Osteocyte (in vitro differentiated cells): ENCODE data around the gene KCNC2. TPM values are rescaled to one million over a fixed set of nuclear protein-coding genes. Genes with fewer than 3 reads are reported as not detected.

ENCODE experiments used
- DNase-seq: peaks from one replicate; pipeline ENCODE4 v3.0.0; 2021; ENCODE audit warnings: mixed read lengths; ENCODE audit not compliant: unreplicated experiment; ENCODE audit errors: extremely low spot score
- H3K27ac Mint-ChIP-seq: one replicate; pipeline ENCODE4 v1.8.0; 2021; ENCODE audit warnings: mild to moderate bottlenecking, mixed read lengths; ENCODE audit not compliant: unreplicated experiment
- H3K27me3 Mint-ChIP-seq: one replicate; pipeline ENCODE4 v1.8.0; 2021; ENCODE audit warnings: mixed read lengths; ENCODE audit not compliant: unreplicated experiment
- H3K36me3 Mint-ChIP-seq: one replicate; pipeline ENCODE4 v1.8.0; 2021; ENCODE audit warnings: mixed read lengths; ENCODE audit not compliant: unreplicated experiment
- H3K4me1 Mint-ChIP-seq: one replicate; pipeline ENCODE4 v1.8.0; 2021; ENCODE audit warnings: mixed read lengths; ENCODE audit not compliant: unreplicated experiment
- H3K4me3 Mint-ChIP-seq: one replicate; pipeline ENCODE4 v1.8.0; 2021; ENCODE audit warnings: mild to moderate bottlenecking, moderate library complexity, mixed read lengths; ENCODE audit not compliant: unreplicated experiment
- H3K9me3 Mint-ChIP-seq: one replicate; pipeline ENCODE4 v1.8.0; 2021; ENCODE audit warnings: mixed read lengths; ENCODE audit not compliant: unreplicated experiment
- total RNA-seq: library from RNA; stranded (reverse); gene quantifications from 2 replicates; pipeline ENCODE4 v1.2.1, GENCODE V29; 2021
- TF ChIP-seq, protein P1 (sequence below): fragments of 200-600 bp; sonication (generic); IDR thresholded peaks from 2 replicates; pipeline ENCODE4 v1.5.0; 2021; ENCODE audit warnings: antibody characterized with exemption, mild to moderate bottlenecking, moderate library complexity

KCNC2 gene
- total RNA-seq, 1 donor from 2014 or later, result not detected

DNA sequence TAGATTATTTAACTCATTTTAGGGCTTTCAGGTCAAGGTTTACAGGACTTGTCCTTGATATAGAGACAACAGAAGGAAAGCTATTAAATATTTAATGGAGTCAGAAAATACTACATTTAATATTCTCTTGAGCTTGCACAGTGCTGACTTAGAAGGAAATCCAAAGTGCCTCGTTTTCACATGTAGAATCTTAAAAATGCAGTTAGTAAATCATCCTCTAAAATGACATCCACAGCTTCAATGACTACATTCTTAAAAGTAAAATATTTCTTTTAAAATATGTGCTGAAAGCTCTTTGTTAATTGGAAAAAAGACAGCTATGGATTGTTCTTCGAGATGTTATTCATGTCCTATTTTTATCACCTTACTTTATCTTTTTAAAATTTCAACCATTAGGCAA, 146.9 kb downstream of the KCNC2 start:
- H3K27me3 Mint-ChIP-seq, result peaks cover 12% of the 10 kb centered on the region
- TF ChIP-seq, protein P1, sequence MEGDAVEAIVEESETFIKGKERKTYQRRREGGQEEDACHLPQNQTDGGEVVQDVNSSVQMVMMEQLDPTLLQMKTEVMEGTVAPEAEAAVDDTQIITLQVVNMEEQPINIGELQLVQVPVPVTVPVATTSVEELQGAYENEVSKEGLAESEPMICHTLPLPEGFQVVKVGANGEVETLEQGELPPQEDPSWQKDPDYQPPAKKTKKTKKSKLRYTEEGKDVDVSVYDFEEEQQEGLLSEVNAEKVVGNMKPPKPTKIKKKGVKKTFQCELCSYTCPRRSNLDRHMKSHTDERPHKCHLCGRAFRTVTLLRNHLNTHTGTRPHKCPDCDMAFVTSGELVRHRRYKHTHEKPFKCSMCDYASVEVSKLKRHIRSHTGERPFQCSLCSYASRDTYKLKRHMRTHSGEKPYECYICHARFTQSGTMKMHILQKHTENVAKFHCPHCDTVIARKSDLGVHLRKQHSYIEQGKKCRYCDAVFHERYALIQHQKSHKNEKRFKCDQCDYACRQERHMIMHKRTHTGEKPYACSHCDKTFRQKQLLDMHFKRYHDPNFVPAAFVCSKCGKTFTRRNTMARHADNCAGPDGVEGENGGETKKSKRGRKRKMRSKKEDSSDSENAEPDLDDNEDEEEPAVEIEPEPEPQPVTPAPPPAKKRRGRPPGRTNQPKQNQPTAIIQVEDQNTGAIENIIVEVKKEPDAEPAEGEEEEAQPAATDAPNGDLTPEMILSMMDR, result no peak
- H3K27ac Mint-ChIP-seq, result no peak overlapping the region
- H3K4me1 Mint-ChIP-seq, result no peaks in the 10 kb centered on the region
- DNase-seq, result no peak
- no peaks in the 10 kb centered on the region for H3K36me3 Mint-ChIP-seq
- H3K9me3 Mint-ChIP-seq, result no peaks in the 10 kb centered on the region
- H3K4me3 Mint-ChIP-seq, result no peak overlapping the region

- Mint-ChIP-seq H3K36me3 (no peaks in the 10 kb centered on the region), H3K27ac (no peak overlapping the region), H3K4me1 (no peaks in the 10 kb centered on the region), H3K27me3 (peaks cover 17% of the 10 kb centered on the region), H3K9me3 (no peaks in the 10 kb centered on the region), H3K4me3 (no peak overlapping the region)
- DNase-seq, result no peak
- TF ChIP-seq, protein P1, result no peak
Observed at GRCh38 chr12:75058228-75058627, 151.4 kb downstream of the KCNC2 start.

DNA sequence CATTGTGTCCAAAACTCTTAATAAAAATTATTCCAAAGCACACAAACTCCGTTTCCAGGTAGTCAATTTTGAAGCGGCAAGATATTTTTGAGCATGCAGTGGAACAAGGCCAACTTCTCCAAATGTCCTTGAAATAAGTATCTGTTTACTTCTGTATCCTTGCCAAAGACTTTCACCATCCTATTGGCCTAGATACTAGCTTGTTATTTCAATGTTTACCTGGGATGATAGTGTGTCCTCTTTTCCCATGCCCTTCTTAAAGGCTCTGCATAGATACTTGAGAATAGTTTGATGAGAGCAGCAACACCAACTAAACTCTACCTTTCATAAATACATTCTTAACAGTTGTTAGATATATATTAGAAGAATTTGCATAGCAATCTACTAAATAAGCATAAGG, 160.9 kb downstream of the KCNC2 start:
- Mint-ChIP-seq H3K4me3 (no peak overlapping the region), H3K36me3 (no peaks in the 10 kb centered on the region), H3K27me3 (peaks cover 10% of the 10 kb centered on the region), H3K27ac (no peak overlapping the region), H3K9me3 (no peaks in the 10 kb centered on the region), H3K4me1 (no peaks in the 10 kb centered on the region)
- TF ChIP-seq, protein P1, result no peak
- no peak for DNase-seq

DNA sequence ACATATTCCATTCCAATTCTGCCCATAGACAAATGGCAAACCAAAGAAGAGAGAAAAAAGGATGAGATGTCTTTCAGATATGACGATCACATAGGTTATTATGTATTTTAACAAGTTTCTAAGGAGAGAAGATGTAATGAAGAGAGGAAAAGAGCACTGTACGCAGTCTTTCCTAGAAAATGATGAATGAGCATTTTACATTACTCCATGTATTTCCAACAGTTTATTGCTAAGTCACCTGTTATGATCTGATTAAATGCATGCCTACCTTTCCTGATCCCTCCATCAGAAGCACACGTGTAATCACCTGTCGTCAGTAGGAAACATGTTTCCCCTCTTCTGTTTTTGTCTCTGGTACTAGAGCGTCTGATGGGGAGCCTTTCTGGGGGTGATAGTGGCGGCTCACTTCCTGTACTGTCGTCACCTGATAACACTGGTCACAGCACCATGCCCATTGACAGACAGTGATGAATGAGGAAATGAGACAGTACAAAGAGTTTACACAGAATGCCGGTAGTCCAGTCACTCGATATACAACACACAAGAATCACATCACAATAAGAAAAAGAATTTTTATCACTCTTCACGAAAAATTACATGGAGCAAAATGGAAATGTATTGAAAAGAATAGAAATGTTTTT, 161.6 kb downstream of the KCNC2 start:
- TF ChIP-seq, protein P1, result no peak
- peaks cover 10% of the 10 kb centered on the region for H3K27me3 Mint-ChIP-seq
- no peaks in the 10 kb centered on the region for H3K36me3 Mint-ChIP-seq
- H3K4me3 Mint-ChIP-seq, result no peak overlapping the region
- no peak for DNase-seq
- no peak overlapping the region for H3K27ac Mint-ChIP-seq
- no peaks in the 10 kb centered on the region for H3K9me3 Mint-ChIP-seq
- H3K4me1 Mint-ChIP-seq, result no peaks in the 10 kb centered on the region

- Mint-ChIP-seq H3K4me1 (no peaks in the 10 kb centered on the region), H3K9me3 (no peaks in the 10 kb centered on the region), H3K4me3 (no peak overlapping the region), H3K27ac (no peak overlapping the region), H3K27me3 (peaks cover 5% of the 10 kb centered on the region), H3K36me3 (no peaks in the 10 kb centered on the region)
- TF ChIP-seq, protein P1, result no peak
- DNase-seq, result no peak
Observed at GRCh38 chr12:75042125-75042524, 167.5 kb downstream of the KCNC2 start.
